ENCODE data around the gene UPK3A. TPM values are rescaled to one million over a fixed set of nuclear protein-coding genes. Genes with fewer than 3 reads are reported as not detected.

UPK3A gene
- total and polyA plus RNA-seq, 10 of the 15 experiments (the other 5 are each of a cell fraction or from before 2014, with no cell fraction given): not detected

- TF ChIP-seq ZBTB33 (IDR thresholded peaks at IDR 0.05): no peak
- TF ChIP-seq NR2F1 (conservative IDR thresholded peaks at IDR 0.05): no peak
- no peak for TF ChIP-seq IKZF1 (conservative IDR thresholded peaks at IDR 0.05)
- TF ChIP-seq RUNX3 (IDR thresholded peaks at IDR 0.05; ENCODE audit: low read length): no peak
- TF ChIP-seq YBX1 (IDR thresholded peaks at IDR 0.05): no peak
- TF ChIP-seq CBFB (IDR thresholded peaks at IDR 0.05; ENCODE audit: low read depth): no peak
- no peak for TF ChIP-seq ESRRA (IDR thresholded peaks at IDR 0.05; ENCODE audit: low read length)
- no peak for TF ChIP-seq STAT1 (conservative IDR thresholded peaks at IDR 0.05)
- no peak for TF ChIP-seq SIX5 (IDR thresholded peaks at IDR 0.05; ENCODE audit: low read depth, low read length, severe bottlenecking)
- TF ChIP-seq NFYB (IDR thresholded peaks at IDR 0.05; ENCODE audit: insufficient read depth, low read depth, low read length): no peak
These were observed 28.1 kb downstream of the UPK3A start (continued) for GRCh38 chr22:45312856-45313255.

- in situ Hi-C loops (cut with MboI): no loop called here
- ATAC-seq (no peak), DNase-seq (ENCODE audit: low read depth, low spot score) (no peak), FAIRE-seq (no peak)
- ChIA-PET SMC1A (ENCODE audit: uncharacterized antibody, unreplicated experiment) (interaction anchor here (0.7 kb wide), 1 partner anchor 42 kb away, joined by 3 read pairs; no protein-coding TSS in a partner anchor), POLR2A (no interaction called here), RAD21 (ENCODE audit: unreplicated experiment) (no interaction called here), CTCF (no interaction called here)
- Histone ChIP-seq H3K27ac (ENCODE audit: control insufficient read depth, insufficient read depth) (no peak overlapping the region), H3K79me2 (ENCODE audit: control insufficient read depth, insufficient read depth, low read length) (peaks cover 17% of the 10 kb centered on the region), H3K36me3 (ENCODE audit: control insufficient read depth in 2 of 2, insufficient read depth in 2 of 2, low read length in 1 of 2) (no peaks in the 10 kb centered on the region), H3K4me1 (ENCODE audit: control insufficient read depth, insufficient read depth, low read length) (peaks cover 31% of the 10 kb centered on the region), H2AFZ (ENCODE audit: control insufficient read depth, low read depth, low read length) (no peak overlapping the region), H3K9me3 (replicated peaks; ENCODE audit: control insufficient read depth, insufficient read depth, low read length) (no peaks in the 10 kb centered on the region), H3K27me3 (replicated peaks in 1 of 2; ENCODE audit: control insufficient read depth in 2 of 2, insufficient read depth in 2 of 2, low read length in 1 of 2) (no peaks in the 10 kb centered on the region), H3K4me2 (ENCODE audit: control insufficient read depth, insufficient read depth) (no peak overlapping the region; the same call in 1 of the 2 replicates), H4K20me1 (ENCODE audit: control insufficient read depth, insufficient read depth) (peaks cover 3% of the 10 kb centered on the region; the same call in 1 of the 2 replicates), H3K9ac (ENCODE audit: control insufficient read depth, insufficient read depth, low read length) (no peak overlapping the region), H3K4me3 (no peak overlapping the region)
- 82% methylated on average over 8 of the region's 8 CpGs for WGBS (ENCODE audit: insufficient coverage, insufficient replicate concordance, low lambda C conversion rate, missing lambda C conversion rate)
- intact Hi-C loops (cut with micrococcal nuclease; ENCODE audit: unreplicated experiment): no loop called here
- BruUV-seq (replicated peaks): no TSS peak
- TF ChIP-seq IRF5 (IDR thresholded peaks at IDR 0.05; ENCODE audit: borderline replicate concordance): no peak
- no peak for TF ChIP-seq E2F8 (IDR thresholded peaks at IDR 0.05; ENCODE audit: low read depth, partially characterized antibody)
- TF ChIP-seq ATF7 (IDR thresholded peaks at IDR 0.05; ENCODE audit: low read depth): no peak
- no peak for TF ChIP-seq HDAC2 (IDR thresholded peaks at IDR 0.05)
- TF ChIP-seq SMARCA5 (IDR thresholded peaks at IDR 0.05): no peak
- TF ChIP-seq ZNF207 (IDR thresholded peaks at IDR 0.05; ENCODE audit: borderline replicate concordance): no peak
- no peak for TF ChIP-seq RBBP5 (conservative IDR thresholded peaks at IDR 0.05)
These were observed 29.4 kb downstream of the UPK3A start for GRCh38 chr22:45314054-45314721.
